SK-N-SH (cell line): Measurements from ENCODE around the gene GLE1. TPM values are rescaled to one million over a fixed set of nuclear protein-coding genes. Genes with fewer than 3 reads are reported as not detected.
"Not testable (repeated sequence)": the region's sequence is repeated elsewhere in the genome, so short reads cannot be mapped to it uniquely, and the experiment has no call there.

Experiments
- CTCF ChIA-PET: fragments of 300-600, 350-600 bp; formaldehyde crosslinking; extraction: SDS; loops from one replicate; lab custom pipeline; 2021; lab: Yijun Ruan, JAX
- POLR2A ChIA-PET: fragments of 350-600 bp; sonication (Branson Sonifier 250); formaldehyde crosslinking; extraction: SDS; loops from one replicate; lab custom pipeline; 2020; ENCODE audit warnings: antibody characterized with exemption, inconsistent platforms; lab: Yijun Ruan, JAX
- DNase-seq: peaks from one replicate; pipeline ENCODE4 v3.0.0; 2012
- H2AFZ ChIP-seq: fragments of 200-600 bp; sonication (generic); 2 replicates; pipeline ENCODE4 v1.8.1; 2016; ENCODE audit warnings: antibody characterized with exemption, mild to moderate bottlenecking, low read depth
- H3F3A ChIP-seq: fragments of 200-600 bp; sonication (generic); replicated peaks from 2 replicates; pipeline ENCODE3; 2016; ENCODE audit warnings: antibody characterized with exemption, mild to moderate bottlenecking; ENCODE audit not compliant: insufficient read depth
- H3K27ac ChIP-seq, 2 experiments: fragments of 200-500 bp in 1 of 2; fragments of 200-600 bp in 1 of 2; sonication (Bioruptor generic) in 1 of 2; sonication (generic), shearing (Covaris generic) in 1 of 2; 2 replicates each; pipeline versions ENCODE4 v1.5.1 to v1.6.1; 2014 to 2016; ENCODE audit warnings: low read depth in 2 of 2, inconsistent platforms in 1 of 2, low read length in 1 of 2, mild to moderate bottlenecking in 1 of 2, mixed read lengths in 1 of 2
- H3K27me3 ChIP-seq: fragments of 200-600 bp; sonication (generic), shearing (Covaris generic); 2 replicates; pipeline ENCODE4 v1.6.1; 2016; ENCODE audit warnings: mixed run types; ENCODE audit not compliant: insufficient read depth
- H3K36me3 ChIP-seq, 2 experiments: fragments of 200-500 bp in 1 of 2; fragments of 200-600 bp in 1 of 2; sonication (Bioruptor generic) in 1 of 2; sonication (generic) in 1 of 2; replicated peaks in 1 of 2; 2 replicates each; pipeline versions ENCODE3 to v1.5.1; 2014 to 2016; ENCODE audit warnings: low read length in 1 of 2, mild to moderate bottlenecking in 1 of 2; ENCODE audit not compliant: insufficient read depth in 2 of 2, control insufficient read depth in 1 of 2
- H3K4me1 ChIP-seq, 2 experiments: fragments of 200-500 bp in 1 of 2; fragments of 200-600 bp in 1 of 2; sonication (Bioruptor generic) in 1 of 2; sonication (generic), shearing (Covaris generic) in 1 of 2; 2 replicates each; pipeline versions ENCODE4 v1.5.1 to v1.6.1; 2014 to 2016; ENCODE audit warnings: low read depth in 1 of 2, low read length in 1 of 2, mixed run types in 1 of 2; ENCODE audit not compliant: insufficient read depth in 2 of 2, control insufficient read depth in 1 of 2
- H3K4me2 ChIP-seq: fragments of 200-600 bp; sonication (generic), shearing (Covaris generic); 2 replicates; pipeline ENCODE4 v1.6.1; 2017; ENCODE audit warnings: mixed run types
- H3K4me3 ChIP-seq, 2 experiments: fragments of 200-500 bp in 1 of 2; fragments of 200-600 bp in 1 of 2; sonication (Bioruptor generic) in 1 of 2; sonication (generic), shearing (Covaris generic) in 1 of 2; 2 replicates each; pipeline versions ENCODE4 v1.5.1 to v1.8.1; 2014 to 2016; ENCODE audit warnings: low read depth in 2 of 2, inconsistent platforms in 1 of 2, low read length in 1 of 2, mild to moderate bottlenecking in 1 of 2, mixed read lengths in 1 of 2, moderate library complexity in 1 of 2
- H3K79me2 ChIP-seq: fragments of 200-600 bp; sonication (generic); 2 replicates; pipeline ENCODE4 v1.8.1; 2017; ENCODE audit warnings: mild to moderate bottlenecking; ENCODE audit not compliant: insufficient read depth
- H3K9ac ChIP-seq: fragments of 200-600 bp; sonication (generic); 2 replicates; pipeline ENCODE4 v1.6.1; 2017; ENCODE audit warnings: mixed run types
- H3K9me2 ChIP-seq: fragments of 200-600 bp; sonication (generic); 2 replicates; pipeline ENCODE4 v1.6.1; 2017; ENCODE audit warnings: mixed run types
- H3K9me3 ChIP-seq: fragments of 200-600 bp; sonication (generic); 2 replicates; pipeline ENCODE4 v1.6.1; 2017; ENCODE audit warnings: mixed run types, mild to moderate bottlenecking, moderate library complexity
- H4K20me1 ChIP-seq: fragments of 200-600 bp; sonication (generic); 2 replicates; pipeline ENCODE4 v1.6.1; 2017; ENCODE audit warnings: mild to moderate bottlenecking, mixed run types; ENCODE audit not compliant: insufficient read depth
- CHD2 ChIP-seq: fragments of 150-350 bp; IDR thresholded peaks from 2 replicates; pipeline ENCODE4 v1.6.1; 2018; ENCODE audit warnings: low read length; ENCODE audit not compliant: partially characterized antibody
- EP300 ChIP-seq, 2 experiments: IDR thresholded peaks; 2 replicates each; pipeline versions ENCODE4 v1.4.0 to v1.6.1; 2012; ENCODE audit warnings: borderline replicate concordance in 1 of 2, low read depth in 1 of 2, low read length in 1 of 2
- JUND ChIP-seq: IDR thresholded peaks from 2 replicates; pipeline ENCODE4 v1.4.0; 2012
- MEF2A ChIP-seq: IDR thresholded peaks from 2 replicates; pipeline ENCODE4 v1.4.0; 2012; ENCODE audit warnings: low read depth, borderline replicate concordance
- MXI1 ChIP-seq: IDR thresholded peaks from 2 replicates; pipeline ENCODE4 v1.6.1; 2012; ENCODE audit warnings: mild to moderate bottlenecking, low read depth, low read length, improper control_type of control experiment
- NRF1 ChIP-seq: IDR thresholded peaks from 2 replicates; pipeline ENCODE4 v1.6.1; 2012; ENCODE audit warnings: low read depth, mild to moderate bottlenecking, low read length
- RAD21 ChIP-seq: IDR thresholded peaks from 2 replicates; pipeline ENCODE4 v1.6.1; 2012; ENCODE audit warnings: mild to moderate bottlenecking, low read length
- RCOR1 ChIP-seq: fragments of 150-350 bp; IDR thresholded peaks from 2 replicates; pipeline ENCODE4 v1.6.1; 2017; ENCODE audit warnings: antibody characterized with exemption, low read length
- RFX5 ChIP-seq: IDR thresholded peaks from 2 replicates; pipeline ENCODE4 v1.6.1; 2012; ENCODE audit warnings: mild to moderate bottlenecking, improper control_type of control experiment, low read length
- SIN3A ChIP-seq: IDR thresholded peaks from 2 replicates; pipeline ENCODE4 v1.6.1; 2012; ENCODE audit warnings: low read depth, mild to moderate bottlenecking, low read length, moderate library complexity, borderline replicate concordance
- SMC3 ChIP-seq: IDR thresholded peaks from 2 replicates; pipeline ENCODE4 v1.6.1; 2012; ENCODE audit warnings: low read depth, low read length, improper control_type of control experiment
- TCF12 ChIP-seq: IDR thresholded peaks from 2 replicates; pipeline ENCODE4 v1.4.0; 2012
- WGBS: methylation state at CpG from one replicate; pipeline ENCODE4 v1.1.6; 2017; ENCODE audit warnings: low lambda C conversion rate; 5-methylcytosine and 5-hydroxymethylcytosine counted together
- polyA plus RNA-seq, 3 experiments: library from polyadenylated mRNA; depleted of rRNA; stranded (reverse); fragments of >200 nt; gene quantifications; 2 replicates each; pipeline ENCODE4 v1.2.3, GENCODE V29; 2012
- TF ChIP-seq, protein P1 (sequence below): IDR thresholded peaks from 2 replicates; pipeline ENCODE4; 2012
- TF ChIP-seq, protein P2 (sequence below): fragments of 150-350 bp; IDR thresholded peaks from 2 replicates; pipeline ENCODE4 v1.6.1; 2017; ENCODE audit warnings: antibody characterized with exemption, low read length, low read depth, borderline replicate concordance
- TF ChIP-seq, protein P3 (sequence below): fragments of 150-350 bp; IDR thresholded peaks from 2 replicates; pipeline ENCODE4 v1.6.1; 2016; ENCODE audit warnings: mild to moderate bottlenecking, low read depth, low read length

Gene GLE1
- polyA plus RNA-seq, 1 of the 3 experiments (the other 2 are of a cell fraction) = 13.8 TPM

DNA sequence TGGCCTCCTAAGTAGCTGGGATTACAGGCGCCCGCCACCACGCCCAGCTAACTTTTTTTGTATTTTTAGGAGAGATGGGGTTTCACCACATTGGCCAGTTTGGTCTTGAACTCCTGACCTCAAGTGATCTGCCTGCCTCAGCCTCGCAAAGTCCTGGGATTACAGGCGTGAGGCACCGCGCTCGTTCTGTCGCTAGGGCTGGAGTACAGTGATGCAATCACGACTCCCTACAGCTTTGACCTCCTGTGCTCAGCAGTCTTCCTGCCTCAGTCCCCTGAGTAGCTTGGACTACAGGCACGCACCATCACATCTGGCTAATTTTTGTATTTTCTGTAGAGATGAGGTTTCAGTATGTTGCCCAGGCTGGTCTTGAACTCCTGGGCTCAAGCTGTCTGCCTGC is 82.4 kb downstream of the GLE1 start:
- H3K79me2 ChIP-seq, H2AFZ ChIP-seq, H3K9me3 ChIP-seq, H3K9me2 ChIP-seq, H3K27ac ChIP-seq, H3K4me1 ChIP-seq, H3K27me3 ChIP-seq, H3K9ac ChIP-seq, H3K4me3 ChIP-seq, H3K4me2 ChIP-seq, H4K20me1 ChIP-seq, POLR2A ChIA-PET, DNase-seq: not testable (repeated sequence)
- WGBS = 97% methylated on average over 11 of the region's 11 CpGs
- CTCF ChIA-PET = interaction anchor here (0.8 kb wide), 1 partner anchor 18 kb away, joined by 3 read pairs; no protein-coding TSS in a partner anchor
- Histone ChIP-seq H3K36me3 (peaks cover 74 to 84% of the 10 kb centered on the region in 2 experiments), H3F3A (peaks cover 15% of the 10 kb centered on the region)

DNA sequence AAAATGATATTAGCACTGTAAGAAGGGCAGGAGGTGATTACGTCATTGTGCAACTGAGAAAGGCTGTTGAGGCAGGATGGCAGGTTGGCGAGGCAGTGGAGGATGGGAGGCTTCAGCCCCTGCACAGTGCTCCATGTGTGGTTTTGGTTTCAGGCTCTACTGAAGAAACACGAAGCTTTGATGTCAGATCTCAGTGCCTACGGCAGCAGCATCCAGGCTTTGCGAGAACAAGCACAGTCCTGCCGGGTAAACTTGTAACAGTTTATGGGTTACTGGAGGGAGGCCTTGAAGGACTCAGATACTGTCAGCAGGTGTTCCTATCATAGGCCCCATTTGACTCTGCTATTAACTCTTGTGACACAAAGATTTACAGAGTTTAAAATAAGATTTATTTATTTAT is 82.9 kb downstream of the GLE1 start:
- Histone ChIP-seq H3K4me3 (no peak overlapping the region), H3F3A (peaks cover 16% of the 10 kb centered on the region), H2AFZ (no peak overlapping the region), H3K4me1 (no peaks in the 10 kb centered on the region), H3K9ac (no peak overlapping the region), H3K27ac (no peak overlapping the region), H3K36me3 (peaks cover 72 to 83% of the 10 kb centered on the region in 2 experiments), H3K9me2 (no peaks in the 10 kb centered on the region), H4K20me1 (no peaks in the 10 kb centered on the region), H3K27me3 (no peaks in the 10 kb centered on the region), H3K9me3 (no peaks in the 10 kb centered on the region), H3K4me2 (no peak overlapping the region), H3K79me2 (no peaks in the 10 kb centered on the region)
- ChIA-PET CTCF (interaction anchor here (0.6 to 1.0 kb wide), 3 partner anchors 13 to 20 kb away, joined by 3 read pairs; no protein-coding TSS in a partner anchor), POLR2A (no interaction called here)
- TF ChIP-seq MEF2A (no peak), SMC3 (no peak), SIN3A (no peak), CHD2 (no peak), RAD21 (no peak), RCOR1 (no peak), JUND (no peak), EP300 (IDR thresholded peaks at IDR 0.05; ENCODE audit: borderline replicate concordance in 1 of 2, low read depth in 1 of 2, low read length in 1 of 2) (no peak), MXI1 (no peak), TCF12 (no peak), NRF1 (no peak), RFX5 (no peak)
- TF ChIP-seq, protein P1, sequence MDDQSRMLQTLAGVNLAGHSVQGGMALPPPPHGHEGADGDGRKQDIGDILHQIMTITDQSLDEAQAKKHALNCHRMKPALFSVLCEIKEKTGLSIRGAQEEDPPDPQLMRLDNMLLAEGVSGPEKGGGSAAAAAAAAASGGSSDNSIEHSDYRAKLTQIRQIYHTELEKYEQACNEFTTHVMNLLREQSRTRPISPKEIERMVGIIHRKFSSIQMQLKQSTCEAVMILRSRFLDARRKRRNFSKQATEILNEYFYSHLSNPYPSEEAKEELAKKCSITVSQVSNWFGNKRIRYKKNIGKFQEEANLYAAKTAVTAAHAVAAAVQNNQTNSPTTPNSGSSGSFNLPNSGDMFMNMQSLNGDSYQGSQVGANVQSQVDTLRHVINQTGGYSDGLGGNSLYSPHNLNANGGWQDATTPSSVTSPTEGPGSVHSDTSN = no peak
- TF ChIP-seq, protein P2, sequence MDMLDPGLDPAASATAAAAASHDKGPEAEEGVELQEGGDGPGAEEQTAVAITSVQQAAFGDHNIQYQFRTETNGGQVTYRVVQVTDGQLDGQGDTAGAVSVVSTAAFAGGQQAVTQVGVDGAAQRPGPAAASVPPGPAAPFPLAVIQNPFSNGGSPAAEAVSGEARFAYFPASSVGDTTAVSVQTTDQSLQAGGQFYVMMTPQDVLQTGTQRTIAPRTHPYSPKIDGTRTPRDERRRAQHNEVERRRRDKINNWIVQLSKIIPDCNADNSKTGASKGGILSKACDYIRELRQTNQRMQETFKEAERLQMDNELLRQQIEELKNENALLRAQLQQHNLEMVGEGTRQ = no peak
- TF ChIP-seq, protein P3, sequence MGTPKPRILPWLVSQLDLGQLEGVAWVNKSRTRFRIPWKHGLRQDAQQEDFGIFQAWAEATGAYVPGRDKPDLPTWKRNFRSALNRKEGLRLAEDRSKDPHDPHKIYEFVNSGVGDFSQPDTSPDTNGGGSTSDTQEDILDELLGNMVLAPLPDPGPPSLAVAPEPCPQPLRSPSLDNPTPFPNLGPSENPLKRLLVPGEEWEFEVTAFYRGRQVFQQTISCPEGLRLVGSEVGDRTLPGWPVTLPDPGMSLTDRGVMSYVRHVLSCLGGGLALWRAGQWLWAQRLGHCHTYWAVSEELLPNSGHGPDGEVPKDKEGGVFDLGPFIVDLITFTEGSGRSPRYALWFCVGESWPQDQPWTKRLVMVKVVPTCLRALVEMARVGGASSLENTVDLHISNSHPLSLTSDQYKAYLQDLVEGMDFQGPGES = no peak
- no peak for DNase-seq
- 72% methylated on average over 4 of the region's 6 CpGs for WGBS
